HCT116 (cell line): ENCODE measurements around the gene ACAP2. TPM values are rescaled to one million over a fixed set of nuclear protein-coding genes. Genes with fewer than 3 reads are reported as not detected.

ENCODE experiments used
- ATAC-seq: fragments of 200-7000 bp; cut with Tn5 transposase; 2 replicates; pipeline ENCODE4 v1.9.1; 2020; ENCODE audit warnings: mild to moderate bottlenecking, moderate library complexity
- BruUV-seq: library from RNA; stranded (reverse); fragments of 400-500 nt; replicated peaks from 2 replicates; lab custom pipeline; 2021; lab: Mats Ljungman, UMichigan
- CTCF ChIA-PET: fragments of 300-600 bp; sonication (Branson Sonifier 250); formaldehyde crosslinking; loops from one replicate; lab custom pipeline; 2021; ENCODE audit warnings: antibody characterized with exemption; lab: Charles Lee
- POLR2A ChIA-PET: fragments of 300-600, 350-600 bp; sonication (Branson Sonifier 250); formaldehyde crosslinking; loops from one replicate; lab custom pipeline; 2021; ENCODE audit warnings: antibody characterized with exemption; lab: Charles Lee
- RAD21 ChIA-PET, 2 experiments: fragments of 300-600 bp; sonication (Branson Sonifier 250); formaldehyde crosslinking; loops; one replicate each; lab custom pipeline; 2023; ENCODE audit warnings: low total read pairs in 2 of 2; ENCODE audit not compliant: uncharacterized antibody in 2 of 2, unreplicated experiment in 2 of 2, low non-redundant PET in 1 of 2; lab: Charles Lee
- DNase-seq: peaks from one replicate; pipeline ENCODE4 v3.0.0-alpha.2; 2010; ENCODE audit warnings: low read depth, low spot score
- H2AFZ ChIP-seq: fragments of 200-600 bp; shearing (Covaris generic), sonication (generic); 2 replicates; pipeline ENCODE4 v1.6.1; 2017; ENCODE audit warnings: low read depth, mixed run types, mixed read lengths, antibody characterized with exemption, low read length; ENCODE audit not compliant: poor library complexity, severe bottlenecking
- H3K27ac ChIP-seq: 2 replicates; pipeline ENCODE4 v1.5.1; 2012; ENCODE audit warnings: low read depth, low read length
- H3K27me3 ChIP-seq: fragments of 200-600 bp; sonication (generic); 2 replicates; pipeline ENCODE4 v1.6.1; 2016; ENCODE audit warnings: mixed run types, low read length, mixed read lengths; ENCODE audit not compliant: insufficient read depth
- H3K36me3 ChIP-seq, 2 experiments: fragments of 200-500 bp in 1 of 2; fragments of 200-600 bp in 1 of 2; sonication (Bioruptor generic) in 1 of 2; sonication (generic) in 1 of 2; 2 replicates each; pipeline versions ENCODE4 v1.5.1 to v1.6.1; 2014 to 2016; ENCODE audit warnings: low read length in 2 of 2, inconsistent platforms in 1 of 2, mixed read lengths in 1 of 2, mixed run types in 1 of 2; ENCODE audit not compliant: insufficient read depth in 2 of 2, control insufficient read depth in 1 of 2
- H3K4me1 ChIP-seq, 2 experiments: fragments of 200-600 bp in 1 of 2; sonication (generic) in 1 of 2; 2 replicates each; pipeline versions ENCODE4 v1.5.1 to v1.6.1; 2012 to 2017; ENCODE audit warnings: low read length in 2 of 2, inconsistent platforms in 1 of 2, mild to moderate bottlenecking in 1 of 2, mixed read lengths in 1 of 2, mixed run types in 1 of 2, moderate library complexity in 1 of 2; ENCODE audit not compliant: insufficient read depth in 2 of 2, control insufficient read depth in 1 of 2
- H3K4me2 ChIP-seq: fragments of 200-600 bp; sonication (generic); 2 replicates; pipeline ENCODE4 v1.6.1; 2017; ENCODE audit warnings: mixed run types, low read length, mixed read lengths
- H3K4me3 ChIP-seq, 2 experiments: fragments of 200-600 bp in 1 of 2; sonication (generic) in 1 of 2; replicated peaks in 1 of 2; 2 replicates each; pipeline ENCODE4 v1.5.1; 2011 to 2016; ENCODE audit warnings: low read length in 2 of 2, control low read depth in 1 of 2, low read depth in 1 of 2, mild to moderate bottlenecking in 1 of 2, mixed read lengths in 1 of 2, mixed run types in 1 of 2
- H3K79me2 ChIP-seq: fragments of 200-600 bp; sonication (generic); 2 replicates; pipeline ENCODE4 v1.6.1; 2017; ENCODE audit warnings: mild to moderate bottlenecking, mixed run types, low read length, moderate library complexity, mixed read lengths; ENCODE audit not compliant: insufficient read depth
- H3K9ac ChIP-seq: fragments of 200-600 bp; sonication (generic); 2 replicates; pipeline ENCODE4 v1.6.1; 2016; ENCODE audit warnings: low read length, mixed read lengths
- H3K9me2 ChIP-seq: fragments of 200-600 bp; sonication (generic), shearing (Covaris generic); 2 replicates; pipeline ENCODE4 v1.6.1; 2017; ENCODE audit warnings: mixed run types, mild to moderate bottlenecking, moderate library complexity; ENCODE audit not compliant: insufficient read depth
- H3K9me3 ChIP-seq, 2 experiments: fragments of 200-500 bp in 1 of 2; fragments of 200-600 bp in 1 of 2; sonication (Bioruptor generic) in 1 of 2; sonication (generic) in 1 of 2; 2 replicates each; pipeline ENCODE4 v1.6.1; 2014 to 2017; ENCODE audit warnings: low read length in 2 of 2, mixed read lengths in 2 of 2, inconsistent platforms in 1 of 2, low read depth in 1 of 2, mild to moderate bottlenecking in 1 of 2, mixed run types in 1 of 2, moderate library complexity in 1 of 2; ENCODE audit not compliant: control insufficient read depth in 1 of 2, insufficient read depth in 1 of 2
- H4K20me1 ChIP-seq: fragments of 200-600 bp; sonication (generic), shearing (Covaris generic); 2 replicates; pipeline ENCODE4 v1.6.1; 2017; ENCODE audit warnings: mixed run types, mild to moderate bottlenecking, moderate library complexity; ENCODE audit not compliant: insufficient read depth
- ATF3 ChIP-seq: IDR thresholded peaks from 2 replicates; pipeline ENCODE4 v1.6.1; 2012
- CBX3 ChIP-seq: IDR thresholded peaks from 2 replicates; pipeline ENCODE4 v1.6.1; 2012; ENCODE audit warnings: low read depth
- CEBPB ChIP-seq: IDR thresholded peaks from 2 replicates; pipeline ENCODE4 v1.6.1; 2012; ENCODE audit warnings: low read depth
- ELF1 ChIP-seq: IDR thresholded peaks from 2 replicates; pipeline ENCODE4 v1.6.1; 2012; ENCODE audit warnings: low read depth, borderline replicate concordance
- EZH2 ChIP-seq: fragments of 200-600 bp; sonication (generic); IDR thresholded peaks from 2 replicates; pipeline ENCODE4 v1.6.1; 2017; ENCODE audit warnings: antibody characterized with exemption, mixed run types
- EZH2phosphoT487 ChIP-seq: fragments of 200-600 bp; IDR thresholded peaks from 2 replicates; pipeline ENCODE4 v1.6.1; 2018; ENCODE audit warnings: antibody characterized with exemption, borderline replicate concordance
- JUND ChIP-seq: IDR thresholded peaks from 2 replicates; pipeline ENCODE4 v1.6.1; 2012
- POLR2A ChIP-seq: IDR thresholded peaks from 2 replicates; pipeline ENCODE4 v1.7.0; 2011; ENCODE audit warnings: borderline replicate concordance; ENCODE audit not compliant: insufficient read depth, insufficient read length; ENCODE audit errors: extremely low read depth
- POLR2AphosphoS5 ChIP-seq: IDR thresholded peaks from 2 replicates; pipeline ENCODE4 v1.6.1; 2011; ENCODE audit warnings: mild to moderate bottlenecking, low read depth, low read length, moderate library complexity
- REST ChIP-seq: IDR thresholded peaks from 2 replicates; pipeline ENCODE4 v1.6.1; 2012; ENCODE audit warnings: low read depth
- SIN3A ChIP-seq: IDR thresholded peaks from 2 replicates; pipeline ENCODE4 v1.6.1; 2012; ENCODE audit warnings: low read depth
- SP1 ChIP-seq: IDR thresholded peaks from 2 replicates; pipeline ENCODE4 v1.6.1; 2012; ENCODE audit warnings: low read depth
- SRF ChIP-seq: IDR thresholded peaks from 2 replicates; pipeline ENCODE4 v1.6.1; 2012; ENCODE audit warnings: low read depth
- TCF7L2 ChIP-seq: IDR thresholded peaks from 2 replicates; pipeline ENCODE4 v1.7.0; 2011; ENCODE audit warnings: borderline replicate concordance, inconsistent platforms; ENCODE audit not compliant: insufficient read depth, insufficient read length; ENCODE audit errors: extremely low read depth
- YY1 ChIP-seq: IDR thresholded peaks from 2 replicates; pipeline ENCODE4 v1.6.1; 2011; ENCODE audit warnings: low read length, low read depth, moderate library complexity, mild to moderate bottlenecking; ENCODE audit not compliant: insufficient replicate concordance; ENCODE audit errors: extremely low read depth
- ZFX ChIP-seq: fragments of 450-650 bp; IDR thresholded peaks from 2 replicates; pipeline ENCODE4 v1.6.1; 2017
- ZNF274 ChIP-seq: fragments of 200-500 bp; sonication (Bioruptor generic); IDR thresholded peaks from 2 replicates; pipeline ENCODE4 v1.6.1; 2014; ENCODE audit warnings: mild to moderate bottlenecking, low read depth, low read length, inconsistent platforms
- intact Hi-C: fragments of 100-400 bp; cut with micrococcal nuclease; formaldehyde crosslinking; loops from 2 replicates; pipeline ENCODE4 v1.10.0; 2022
- total RNA-seq: library from RNA; stranded (reverse); gene quantifications from one replicate; pipeline ENCODE4 v1.2.1, GENCODE V29; 2021; ENCODE audit not compliant: unreplicated experiment
- TF ChIP-seq, protein P1 (sequence below): IDR thresholded peaks from 2 replicates; pipeline ENCODE4 v1.6.1; 2012
- TF ChIP-seq, protein P2 (sequence below), 3 experiments: fragments of 200-600 bp in 1 of 3; sonication (generic) in 1 of 3; IDR thresholded peaks in 2 of 3; conservative IDR thresholded peaks in 1 of 3; 2 replicates each; pipeline ENCODE4 v1.5.1; 2012 to 2017; ENCODE audit warnings: low read depth in 2 of 3, low read length in 2 of 3, antibody characterized with exemption in 1 of 3, borderline replicate concordance in 1 of 3, control low read depth in 1 of 3, mild to moderate bottlenecking in 1 of 3, mixed read lengths in 1 of 3, mixed run types in 1 of 3, moderate library complexity in 1 of 3; ENCODE audit not compliant: insufficient read depth in 1 of 3

ACAP2 gene
- total RNA-seq, 1 experiment from 2014 or later: 43.0 TPM

- no peak overlapping the region for H3K4me3 ChIP-seq
- ChIA-PET CTCF (no interaction called here), RAD21 (no interaction called here)
- H3K9me2 ChIP-seq: no peaks in the 10 kb centered on the region
- H3K9me3 ChIP-seq: no peaks in the 10 kb centered on the region
- H4K20me1 ChIP-seq: no peaks in the 10 kb centered on the region
- H3K79me2 ChIP-seq: no peaks in the 10 kb centered on the region
- H3K9ac ChIP-seq: no peak overlapping the region
- TF ChIP-seq ZNF274 (no peak), EZH2phosphoT487 (no peak), EZH2 (no peak), POLR2AphosphoS5 (no peak), SP1 (no peak), TCF7L2 (no peak), ATF3 (no peak), CEBPB (no peak), YY1 (no peak), SRF (no peak), POLR2A (no peak), SIN3A (no peak), ZFX (no peak), ELF1 (no peak), JUND (no peak), REST (no peak), CBX3 (no peak)
- TF ChIP-seq, protein P1, sequence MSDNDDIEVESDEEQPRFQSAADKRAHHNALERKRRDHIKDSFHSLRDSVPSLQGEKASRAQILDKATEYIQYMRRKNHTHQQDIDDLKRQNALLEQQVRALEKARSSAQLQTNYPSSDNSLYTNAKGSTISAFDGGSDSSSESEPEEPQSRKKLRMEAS: no peak
- TF ChIP-seq, protein P2, sequence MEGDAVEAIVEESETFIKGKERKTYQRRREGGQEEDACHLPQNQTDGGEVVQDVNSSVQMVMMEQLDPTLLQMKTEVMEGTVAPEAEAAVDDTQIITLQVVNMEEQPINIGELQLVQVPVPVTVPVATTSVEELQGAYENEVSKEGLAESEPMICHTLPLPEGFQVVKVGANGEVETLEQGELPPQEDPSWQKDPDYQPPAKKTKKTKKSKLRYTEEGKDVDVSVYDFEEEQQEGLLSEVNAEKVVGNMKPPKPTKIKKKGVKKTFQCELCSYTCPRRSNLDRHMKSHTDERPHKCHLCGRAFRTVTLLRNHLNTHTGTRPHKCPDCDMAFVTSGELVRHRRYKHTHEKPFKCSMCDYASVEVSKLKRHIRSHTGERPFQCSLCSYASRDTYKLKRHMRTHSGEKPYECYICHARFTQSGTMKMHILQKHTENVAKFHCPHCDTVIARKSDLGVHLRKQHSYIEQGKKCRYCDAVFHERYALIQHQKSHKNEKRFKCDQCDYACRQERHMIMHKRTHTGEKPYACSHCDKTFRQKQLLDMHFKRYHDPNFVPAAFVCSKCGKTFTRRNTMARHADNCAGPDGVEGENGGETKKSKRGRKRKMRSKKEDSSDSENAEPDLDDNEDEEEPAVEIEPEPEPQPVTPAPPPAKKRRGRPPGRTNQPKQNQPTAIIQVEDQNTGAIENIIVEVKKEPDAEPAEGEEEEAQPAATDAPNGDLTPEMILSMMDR (IDR thresholded peaks at IDR 0.05 in 2 of 3, conservative IDR thresholded peaks at IDR 0.05 in 1 of 3; ENCODE audit: borderline replicate concordance in 1 of 3, insufficient read depth in 1 of 3, low read depth in 2 of 3, low read length in 2 of 3): no peak
- TF ChIP-seq, all 23 proteins: peak for 0
- no peak for DNase-seq
- no peaks in the 10 kb centered on the region for H3K4me1 ChIP-seq
- no peak overlapping the region for H3K4me2 ChIP-seq
- intact Hi-C loops: no loop called here
- no peaks in the 10 kb centered on the region for H3K27me3 ChIP-seq
- POLR2A ChIA-PET: interaction anchor here (1.2 kb wide), 1 partner anchor 19 kb away, joined by 3 read pairs; no protein-coding TSS in a partner anchor
- H3K36me3 ChIP-seq: no peaks in the 10 kb centered on the region
- ATAC-seq: no peak
- BruUV-seq: no TSS peak
- no peak overlapping the region for H3K27ac ChIP-seq
- H2AFZ ChIP-seq: no peak overlapping the region
Observed at GRCh38 chr3:195372220-195372619, 70.6 kb downstream of the ACAP2 start.
